NCI-H2227 (cell line): ENCODE data around the gene DCC.

Experiments used
- DNase-seq: peaks from one replicate; lab custom pipeline; 2025; ENCODE audit not compliant: unreplicated experiment; lab: John Stamatoyannopoulos, UW

The DCC gene

DNA sequence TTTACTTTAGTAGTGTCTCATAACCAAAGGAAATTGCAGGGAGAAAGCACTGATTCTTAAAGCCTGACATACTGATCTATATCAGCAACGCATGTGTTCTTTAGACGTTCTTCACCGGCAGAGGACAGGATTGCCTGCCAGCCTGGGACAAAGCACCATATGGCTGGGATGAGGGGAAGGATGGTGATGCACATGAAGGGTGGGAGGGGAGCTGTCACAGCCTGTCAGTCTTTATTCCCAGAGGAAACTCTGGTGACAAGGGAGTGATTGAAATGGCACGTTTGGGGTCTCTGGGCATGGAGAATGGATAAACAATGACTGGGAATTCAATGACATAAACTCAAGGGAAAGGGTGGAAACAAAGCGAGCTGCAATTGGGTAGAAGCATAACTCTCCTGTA is 808.1 kb downstream of the DCC start:
- DNase-seq: no peak

DNA sequence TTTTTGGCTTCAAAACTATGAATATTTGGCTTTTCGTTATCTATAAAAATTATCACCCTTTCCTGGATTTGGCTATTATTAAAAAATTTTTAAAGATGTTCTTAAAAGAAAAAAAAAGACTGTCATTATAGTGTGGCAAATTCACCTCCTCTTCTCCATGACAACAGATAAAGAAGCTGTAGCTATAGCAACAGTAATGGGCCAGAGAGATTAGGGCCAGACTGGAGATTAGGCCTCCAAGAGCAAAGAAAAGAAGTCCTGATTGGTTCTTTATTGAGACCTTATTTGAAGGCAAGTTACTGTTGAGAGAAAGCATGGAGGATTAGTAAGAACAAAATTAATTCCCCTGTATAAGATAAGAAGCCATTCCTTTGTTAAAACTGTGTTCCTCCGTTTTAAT is 812.5 kb downstream of the DCC start:
- no peak for DNase-seq

DNA sequence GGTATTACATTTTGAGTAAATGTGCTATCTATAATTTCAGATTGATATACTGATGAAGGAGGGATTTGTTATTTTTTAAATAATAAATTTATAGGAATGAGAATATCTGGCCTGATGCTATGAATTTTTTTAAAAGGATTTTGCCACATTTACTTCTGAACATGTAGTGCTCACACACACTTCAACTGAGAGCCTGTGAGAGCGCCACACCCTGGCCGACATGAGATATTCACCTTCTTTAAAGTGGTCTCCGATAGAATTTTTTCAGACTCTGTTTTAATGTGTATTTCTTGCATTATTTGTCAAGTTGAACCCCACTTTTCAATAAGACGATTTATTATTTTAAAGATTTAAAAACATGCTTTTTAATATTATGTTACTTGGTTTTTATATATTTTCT is 813.3 kb downstream of the DCC start:
- DNase-seq: no peak

DNA sequence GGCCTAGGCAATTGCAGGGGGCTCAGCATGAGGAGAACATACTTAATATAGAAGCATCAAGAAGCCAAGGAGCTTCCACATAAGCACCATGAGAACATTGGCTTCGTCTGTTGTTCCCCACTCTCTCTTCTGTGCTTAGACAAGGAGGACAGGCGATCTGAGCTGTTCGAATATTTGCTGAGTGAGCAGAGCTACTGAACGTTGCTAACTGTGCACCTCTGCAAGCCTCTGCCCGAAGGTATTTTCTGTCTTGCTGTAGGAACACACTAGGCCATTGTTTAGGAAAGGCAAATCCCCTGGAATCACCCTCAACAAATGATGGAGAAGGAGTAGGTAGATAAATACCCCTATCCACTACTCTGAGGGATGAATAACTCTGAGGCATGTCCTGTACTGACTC is 813.8 kb downstream of the DCC start:
- DNase-seq: no peak

DNA sequence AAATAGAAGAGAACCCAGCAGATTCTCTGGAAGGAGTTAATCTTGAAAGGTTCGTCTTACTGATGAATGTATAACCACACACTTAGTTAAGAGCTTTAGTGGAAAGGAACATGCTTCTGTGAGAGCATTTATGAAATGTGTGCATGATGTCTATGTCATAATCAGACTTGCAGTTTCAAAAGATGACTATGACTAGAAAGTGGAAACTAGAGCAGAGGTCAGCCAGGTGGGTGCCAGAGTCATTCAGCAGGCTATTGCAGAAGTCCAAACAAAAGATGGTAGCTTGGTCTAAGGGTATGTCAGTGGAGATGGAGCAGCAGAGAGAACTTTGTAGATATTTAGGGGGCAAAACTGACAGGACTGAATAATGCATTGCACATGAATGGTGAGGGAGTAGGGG is 825.8 kb downstream of the DCC start:
- no peak for DNase-seq

DNA sequence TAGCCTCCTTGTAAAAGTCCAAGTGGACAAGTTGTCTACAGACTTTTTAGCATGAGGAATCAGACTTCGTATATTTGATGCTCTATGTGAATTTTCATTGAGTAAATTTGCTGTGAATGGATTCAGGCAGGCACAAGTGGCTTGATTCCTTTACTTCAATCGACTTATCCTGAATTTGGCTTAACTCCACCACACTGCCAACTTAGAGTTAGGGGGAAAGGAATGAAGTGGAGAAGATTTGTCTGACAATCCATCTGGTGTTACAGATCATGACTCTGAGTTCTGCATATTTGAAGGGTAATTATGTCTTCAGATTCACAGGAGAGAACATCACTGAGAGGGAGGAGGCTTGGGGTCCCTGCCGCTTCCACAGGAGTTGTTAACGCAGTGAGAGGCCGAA is 829.3 kb downstream of the DCC start:
- no peak for DNase-seq

DNA sequence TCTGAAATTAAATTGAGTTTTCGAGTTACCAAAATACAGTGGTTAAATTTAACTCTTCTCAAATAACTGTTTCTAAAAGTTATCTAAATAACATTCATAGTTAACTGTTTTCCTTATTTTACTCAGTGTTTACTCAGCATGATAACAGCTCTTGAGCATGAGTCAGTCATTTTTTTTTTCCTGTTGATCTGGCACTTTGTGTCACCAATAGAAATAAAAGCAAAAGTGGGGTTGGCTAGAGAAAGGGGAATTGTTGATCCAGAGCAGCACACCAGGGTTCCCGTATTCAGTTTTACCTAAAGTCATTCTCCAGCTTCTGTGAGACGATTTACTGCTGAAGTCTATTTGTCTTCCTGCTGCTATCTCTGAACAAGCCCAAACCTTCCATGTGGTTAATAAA is 851.6 kb downstream of the DCC start:
- no peak for DNase-seq

DNA sequence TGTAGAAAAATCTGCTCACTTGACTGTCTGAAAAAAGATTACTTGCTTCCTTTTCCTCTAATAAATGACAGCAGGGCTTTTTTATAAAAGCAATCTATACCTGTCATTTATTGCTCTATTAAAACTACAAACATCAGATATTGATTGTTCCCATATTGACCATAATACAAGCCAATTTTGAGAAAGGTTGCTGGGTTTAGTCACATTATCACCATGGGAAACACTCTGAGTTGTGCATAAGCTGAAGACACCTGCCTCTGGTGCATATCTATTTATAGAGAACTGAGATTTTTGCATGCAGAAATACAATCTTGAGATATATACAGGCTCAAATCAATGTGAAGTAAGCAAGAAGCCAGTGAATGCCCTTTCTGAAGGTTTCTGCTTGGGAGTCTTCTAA is 853.9 kb downstream of the DCC start:
- DNase-seq: no peak

DNA sequence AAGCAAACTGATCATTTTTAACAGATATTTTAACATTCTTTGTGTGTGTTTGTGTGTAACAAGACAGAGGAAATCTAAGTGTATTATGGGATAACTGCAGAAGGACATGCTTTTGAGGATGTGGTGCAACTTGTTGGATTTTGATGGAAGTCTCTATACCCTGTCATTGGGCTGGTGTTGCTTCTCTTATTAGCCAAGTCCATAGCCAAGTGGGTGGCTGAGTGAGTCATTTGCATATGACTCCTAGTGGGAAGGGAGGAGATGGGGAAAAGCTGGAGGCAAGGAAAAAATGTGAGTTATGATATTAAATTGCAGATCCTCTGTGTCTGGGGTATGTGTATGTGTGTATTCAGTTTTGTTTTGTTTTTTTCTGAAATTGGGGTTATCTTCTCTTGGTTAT is 879.9 kb downstream of the DCC start:
- DNase-seq: no peak

DNA sequence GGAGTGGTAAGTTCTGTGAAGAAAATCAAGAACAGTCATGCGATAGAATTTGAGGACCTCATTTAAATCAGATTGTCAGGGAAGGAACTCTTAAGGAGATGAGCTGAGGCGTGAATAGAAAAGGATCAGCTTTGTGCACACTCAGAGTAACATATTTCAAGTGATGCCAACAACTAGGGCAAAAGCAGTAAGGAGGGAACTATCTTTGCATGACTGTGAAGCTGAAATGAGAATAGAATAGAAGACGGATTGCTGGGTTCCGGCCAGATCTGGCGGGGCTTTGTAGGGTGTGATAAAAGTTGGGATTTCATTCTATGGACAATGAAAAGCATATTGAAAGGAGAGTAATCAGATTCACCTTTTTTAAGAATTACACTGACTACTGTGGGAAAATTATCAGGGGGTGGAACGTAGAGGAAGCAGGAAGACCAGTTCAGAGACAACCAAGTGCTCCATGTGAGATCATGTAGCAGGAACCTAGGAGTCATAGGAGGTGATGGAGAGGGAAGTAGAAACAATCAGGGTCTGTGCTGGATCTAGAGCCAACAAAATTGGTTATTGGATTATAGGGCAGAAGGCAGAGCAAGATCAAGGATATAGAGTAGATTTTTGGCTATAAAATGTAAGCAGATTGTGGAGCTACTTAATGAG is 884.3 kb downstream of the DCC start:
- DNase-seq: no peak

DNA sequence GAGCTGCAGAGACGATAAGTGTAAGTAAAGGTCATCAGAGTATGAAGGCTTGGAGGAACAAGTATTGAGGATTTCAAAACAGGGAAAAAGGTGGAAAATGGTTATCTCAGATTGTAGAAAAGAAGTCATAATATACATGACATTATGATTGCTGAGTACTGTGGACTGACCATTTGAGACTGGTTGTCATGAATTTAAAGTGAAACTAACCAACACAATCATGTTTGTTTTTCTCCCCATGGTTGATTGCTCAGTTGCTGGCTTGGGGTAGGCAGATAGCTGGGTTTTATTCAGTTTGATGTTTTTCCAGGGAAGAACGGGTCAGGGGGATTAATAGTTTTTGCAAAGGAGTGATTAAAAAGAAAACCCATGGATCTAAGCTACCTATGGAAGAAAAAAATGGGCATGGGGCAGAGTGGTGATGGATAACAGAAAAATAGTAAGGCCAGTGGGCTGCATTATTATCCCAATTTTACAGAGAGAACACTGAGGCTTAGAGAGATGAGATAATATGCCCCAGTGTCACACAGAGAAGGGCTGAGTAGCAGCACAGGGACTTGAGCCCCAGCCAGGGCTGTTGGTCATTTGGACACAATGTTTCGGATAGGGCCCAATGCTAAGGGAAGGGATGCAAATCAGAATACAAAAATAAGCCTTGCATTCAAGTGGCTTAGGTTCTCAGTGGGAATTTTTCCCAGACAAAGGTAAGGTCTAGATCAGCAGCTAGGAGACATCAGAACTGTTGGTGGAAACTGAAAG is 885.7 kb downstream of the DCC start:
- no peak for DNase-seq

DNA sequence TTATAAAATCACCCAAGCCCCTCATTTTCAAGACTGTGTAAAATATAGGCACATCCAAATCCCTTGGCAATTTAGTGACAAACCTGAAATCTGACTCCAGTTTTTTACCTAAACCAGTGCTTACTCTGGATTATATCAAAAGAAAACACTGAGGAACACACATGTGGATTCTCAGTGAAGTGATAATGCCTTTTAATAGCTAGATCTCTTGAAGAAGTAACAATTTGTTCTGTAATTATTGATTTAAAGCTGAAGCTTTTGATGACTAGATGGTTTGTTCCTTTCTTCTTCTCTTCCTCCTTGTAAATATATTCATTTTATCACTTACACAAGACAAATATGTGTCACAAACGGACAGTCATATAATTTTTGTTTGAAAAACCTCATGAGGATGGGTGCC is 894.6 kb downstream of the DCC start:
- DNase-seq: no peak

DNA sequence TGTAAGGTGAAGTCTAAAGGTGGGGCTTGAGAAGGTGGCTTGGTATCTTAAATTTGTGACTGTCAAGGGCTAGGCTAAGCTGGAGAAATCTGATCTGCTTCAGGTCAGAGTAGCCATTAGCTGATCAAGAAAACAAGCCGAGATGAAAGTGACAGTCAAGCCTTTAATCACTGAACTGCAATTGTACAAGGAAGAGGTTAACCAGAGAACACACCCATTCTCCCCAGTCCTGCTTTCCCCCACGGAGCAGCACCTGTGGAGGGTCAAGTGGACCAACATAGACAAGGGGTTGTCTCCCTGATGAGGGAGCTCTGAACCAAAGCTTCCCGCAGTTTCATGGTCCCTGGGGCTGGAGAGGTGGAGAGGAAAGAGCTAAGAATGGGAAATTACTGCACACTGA is 901.2 kb downstream of the DCC start:
- no peak for DNase-seq

DNA sequence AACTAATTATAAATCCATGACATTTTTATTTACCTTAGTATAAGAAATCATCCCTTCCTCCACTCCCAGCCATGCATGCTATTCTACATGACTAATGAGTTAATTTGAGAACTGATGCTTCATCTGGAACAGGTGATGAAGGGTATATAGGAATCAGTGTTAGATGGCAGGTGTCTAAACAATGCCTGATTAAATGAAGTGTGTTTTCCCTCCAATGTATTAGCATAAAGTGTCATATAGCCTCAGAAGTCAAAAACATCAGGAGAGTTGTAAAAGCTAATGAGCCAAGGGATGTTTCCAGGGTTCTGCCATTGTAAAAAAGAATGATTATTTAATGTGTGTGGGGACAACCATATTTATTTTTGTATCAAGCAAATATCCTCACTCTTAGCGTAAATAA is 913.8 kb downstream of the DCC start:
- DNase-seq: no peak

DNA sequence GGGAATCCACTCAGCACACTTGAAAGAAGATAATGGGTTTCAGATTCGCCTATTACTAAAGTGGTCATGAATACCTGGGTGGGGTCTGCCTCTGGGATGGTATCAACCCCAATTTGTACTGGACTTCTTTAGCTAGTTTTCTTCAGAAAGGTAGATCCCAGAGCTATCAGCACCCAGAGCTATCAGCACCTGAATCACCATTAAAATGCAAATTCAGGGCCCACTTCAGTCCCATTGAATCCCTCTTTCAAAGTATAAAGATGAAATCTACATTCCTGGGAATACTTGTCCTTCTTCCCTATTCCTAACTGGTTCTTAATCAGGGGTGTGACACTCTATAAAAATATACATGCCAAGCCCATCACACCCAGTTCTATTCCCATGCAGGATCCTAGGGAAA is 914.3 kb downstream of the DCC start:
- DNase-seq: no peak

DNA sequence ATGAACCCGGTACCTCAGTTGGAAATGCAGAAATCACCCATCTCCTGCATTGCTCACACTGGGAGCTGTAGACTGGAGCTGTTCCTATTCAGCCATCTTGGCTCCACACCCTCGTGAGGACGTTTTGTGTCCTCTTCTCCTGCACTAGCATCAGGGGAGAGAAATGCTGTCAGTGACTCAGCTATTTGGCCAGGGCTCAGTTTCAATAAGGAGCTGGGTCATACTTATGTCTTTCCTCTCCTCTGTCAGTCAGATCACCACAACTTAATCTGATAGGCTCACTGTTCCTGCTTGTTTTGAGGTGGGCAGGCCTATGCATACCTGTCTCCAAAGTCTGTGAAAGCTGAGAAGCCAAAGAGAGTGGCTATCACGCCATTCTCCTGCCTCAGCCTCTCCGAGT is 921.2 kb downstream of the DCC start:
- DNase-seq: no peak

DNA sequence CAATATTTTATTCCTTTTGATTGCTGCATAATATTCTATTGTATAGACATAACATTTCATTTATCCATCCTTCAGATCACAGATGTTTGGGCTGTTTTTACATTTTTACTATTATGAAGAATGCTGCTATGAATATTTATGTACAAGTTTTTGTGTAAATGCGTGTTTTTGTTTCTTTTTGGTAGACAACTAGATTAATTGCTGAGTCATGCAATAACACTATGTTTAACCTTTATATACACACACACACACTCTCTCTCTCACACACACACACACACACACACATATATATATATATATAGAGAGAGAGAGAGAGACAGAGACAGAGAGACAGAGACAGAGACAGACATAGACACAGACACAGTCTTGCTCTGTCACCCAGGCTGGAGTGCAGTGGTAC is 926.9 kb downstream of the DCC start:
- no peak for DNase-seq

DNA sequence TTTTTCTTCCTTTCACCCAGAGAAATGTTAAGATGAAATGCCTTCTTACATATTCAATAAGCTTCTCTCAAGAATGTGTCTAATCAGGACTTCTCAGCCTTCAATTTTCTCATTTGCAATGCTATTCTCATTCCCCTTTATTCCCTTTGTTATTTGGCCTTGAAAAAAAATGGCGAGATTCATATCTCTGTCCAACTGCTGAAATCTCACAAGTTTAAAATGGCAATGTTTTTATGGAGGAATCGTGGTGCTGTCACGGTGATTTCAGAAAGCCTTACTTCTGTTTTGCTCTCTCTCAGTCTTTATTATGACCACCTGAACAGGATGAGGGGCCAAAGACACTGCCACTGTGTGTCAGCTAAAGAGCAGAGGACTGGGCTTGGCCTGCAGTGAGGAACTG is 928.5 kb downstream of the DCC start:
- no peak for DNase-seq

DNA sequence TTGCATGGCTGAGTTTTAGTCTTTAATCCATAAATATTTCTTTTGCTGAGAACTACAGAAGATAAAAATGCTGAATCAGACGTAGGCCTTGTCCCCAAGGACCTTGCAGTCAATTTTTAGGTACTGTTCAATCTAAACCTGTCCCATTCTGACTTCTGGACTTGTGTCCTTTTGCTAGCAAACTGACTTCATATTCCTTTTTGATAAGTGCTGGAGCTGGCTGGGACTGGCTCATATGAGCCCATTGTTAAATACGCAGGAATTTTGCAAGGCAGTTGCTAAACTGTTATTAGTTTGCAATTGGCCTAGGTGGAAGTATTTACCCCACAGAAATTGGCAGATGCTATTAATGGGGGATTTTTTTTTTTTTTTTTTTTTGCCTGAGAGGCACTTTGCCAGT is 941.4 kb downstream of the DCC start:
- no peak for DNase-seq

DNA sequence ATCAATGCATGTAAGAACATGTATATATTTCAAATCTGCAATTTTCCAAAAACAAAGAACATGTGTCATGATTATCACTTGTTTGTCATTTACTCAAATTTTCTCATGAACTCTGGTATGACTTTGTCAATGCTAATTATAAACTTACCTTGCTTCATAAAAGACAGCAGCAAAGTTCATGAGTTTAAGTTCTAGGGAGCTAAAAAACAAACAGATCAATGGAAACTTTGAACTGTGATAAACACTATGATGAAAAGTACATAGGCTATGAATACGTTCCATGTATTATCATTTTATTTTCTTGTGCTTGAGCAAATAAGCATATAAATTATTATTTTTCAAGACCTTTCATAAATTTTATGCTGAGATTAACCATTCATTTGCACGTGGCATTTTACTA is 943.7 kb downstream of the DCC start:
- no peak for DNase-seq

DNA sequence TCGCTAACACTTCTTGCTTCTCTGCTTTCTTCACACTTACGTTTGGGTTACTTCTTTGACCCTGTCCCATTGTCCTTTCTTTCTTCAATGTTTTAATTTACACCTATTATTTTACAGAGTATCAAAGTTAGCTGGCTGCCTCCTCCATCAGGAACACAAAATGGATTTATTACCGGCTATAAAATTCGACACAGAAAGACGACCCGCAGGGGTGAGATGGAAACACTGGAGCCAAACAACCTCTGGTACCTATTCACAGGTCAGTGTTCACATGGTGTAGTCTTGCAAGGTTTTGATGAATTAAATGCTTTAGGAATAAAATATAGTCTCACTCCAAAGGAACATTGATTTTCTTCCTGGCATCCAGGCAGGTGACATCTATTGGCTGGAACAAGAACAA is 965.5 kb downstream of the DCC start:
- no peak for DNase-seq

DNA sequence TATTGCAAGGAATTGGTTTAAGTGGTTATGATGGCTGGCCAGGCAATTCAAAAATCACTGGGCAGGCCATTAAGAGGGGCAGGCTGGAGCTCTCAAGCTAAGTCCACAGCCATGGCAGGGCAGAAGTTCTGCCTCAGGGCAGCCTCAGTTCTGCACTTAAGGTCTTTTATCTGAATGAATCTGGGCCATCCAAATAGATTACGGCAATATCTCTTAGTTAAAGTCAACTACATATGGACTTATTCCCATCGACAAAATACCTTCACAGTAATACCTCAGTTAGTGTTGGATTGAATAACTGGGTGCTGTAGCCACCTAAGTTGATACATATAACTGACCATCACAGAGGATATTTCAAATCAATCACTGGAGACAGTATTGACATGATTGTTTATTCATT is 979.6 kb downstream of the DCC start:
- no peak for DNase-seq

DNA sequence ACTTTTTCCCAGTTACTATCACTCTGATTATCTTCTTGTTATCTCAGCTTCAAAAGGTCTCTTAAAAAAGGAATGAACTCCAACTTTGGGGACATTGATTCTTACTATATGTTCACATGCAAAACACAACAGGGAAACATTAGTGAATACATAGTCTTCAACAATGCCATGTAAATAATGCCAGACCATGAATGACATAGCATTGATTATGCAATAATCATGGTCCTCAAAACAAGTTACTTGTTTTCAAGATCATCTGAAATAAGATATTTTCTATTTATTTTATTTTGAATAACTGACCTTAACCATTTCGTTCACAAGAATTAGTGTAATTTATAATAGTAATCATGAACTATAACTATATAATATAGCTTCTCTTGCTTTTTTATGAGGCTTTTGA is 982.2 kb downstream of the DCC start:
- DNase-seq: no peak
